ENCODE data around the gene ZNF181.

Gene ZNF181

DNA sequence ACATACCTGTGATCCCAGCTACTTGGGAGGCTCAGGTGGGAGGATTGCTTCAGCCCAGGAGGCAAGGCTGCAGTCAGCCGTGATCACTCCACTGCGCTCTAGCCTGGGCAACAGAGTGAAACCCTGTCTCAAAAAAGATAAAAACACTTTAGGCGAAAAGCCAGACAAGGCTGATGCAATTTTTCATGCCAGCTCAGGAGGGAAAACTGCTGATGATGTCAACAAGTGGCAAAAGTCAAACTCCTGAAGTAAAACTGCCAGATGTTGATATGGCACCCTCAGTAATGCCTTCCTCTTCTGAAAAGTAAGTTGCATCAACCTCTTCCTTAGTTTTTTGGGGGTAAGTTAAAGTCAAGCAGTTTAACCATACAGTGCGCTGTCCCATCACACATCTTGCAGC is 23.4 kb downstream of the ZNF181 start:
- in situ Hi-C loops (cut with MboI; ENCODE audit: low sequenced_read_pairs): no loop called here

DNA sequence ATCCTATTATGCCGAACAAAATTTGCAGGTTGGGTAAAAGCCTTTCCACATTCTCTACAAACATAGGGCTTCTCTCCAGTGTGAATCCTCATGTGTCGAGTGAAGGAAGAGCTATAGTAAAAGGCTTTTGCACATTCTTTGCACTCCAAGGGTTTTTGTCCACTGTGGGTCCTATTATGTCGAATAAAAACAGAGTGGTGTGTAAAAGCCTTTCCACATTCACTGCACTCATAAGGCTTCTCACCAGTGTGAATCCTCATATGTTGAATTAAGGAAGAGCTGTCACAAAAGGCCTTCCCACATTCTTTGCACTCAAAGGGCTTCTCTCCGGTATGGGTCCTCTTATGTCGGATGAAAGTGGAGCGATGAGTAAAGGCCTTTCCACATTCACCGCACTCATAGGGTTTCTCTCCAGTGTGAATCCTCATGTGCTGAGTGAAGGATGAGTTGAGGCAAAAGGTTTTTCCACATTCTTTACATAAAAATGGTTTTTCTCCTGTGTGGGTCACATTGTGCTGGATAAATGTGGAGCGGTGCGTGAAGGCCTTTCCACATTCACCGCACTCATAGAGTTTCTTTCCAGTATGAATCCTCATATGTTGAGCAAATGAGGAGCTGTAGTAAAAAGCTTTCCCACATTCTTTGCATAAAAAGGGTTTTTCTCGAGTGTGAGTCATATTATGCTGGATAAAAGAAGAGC is 25.3 kb downstream of the ZNF181 start:
- in situ Hi-C loops (cut with MboI; ENCODE audit: low sequenced_read_pairs): no loop called here

DNA sequence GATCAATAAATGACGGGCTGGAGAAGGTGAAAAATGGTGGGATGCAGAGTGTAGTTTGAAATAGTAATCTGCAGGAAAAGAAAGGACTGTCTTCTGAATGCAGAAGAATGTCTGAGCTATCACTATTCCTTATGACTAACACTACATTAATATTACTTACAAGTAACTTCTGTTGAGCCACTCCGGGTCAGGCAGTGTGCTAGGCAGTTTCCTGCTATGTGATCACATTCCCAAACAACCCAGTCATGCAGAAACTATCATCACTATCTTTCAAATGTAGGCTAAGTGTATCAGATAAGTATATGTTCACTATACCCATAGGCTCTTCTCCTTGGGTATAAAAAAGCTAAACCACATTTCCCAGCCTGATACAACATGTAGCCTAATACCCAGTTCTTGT is 32.3 kb downstream of the ZNF181 start:
- in situ Hi-C loops (cut with MboI; ENCODE audit: low sequenced_read_pairs): no loop called here

DNA sequence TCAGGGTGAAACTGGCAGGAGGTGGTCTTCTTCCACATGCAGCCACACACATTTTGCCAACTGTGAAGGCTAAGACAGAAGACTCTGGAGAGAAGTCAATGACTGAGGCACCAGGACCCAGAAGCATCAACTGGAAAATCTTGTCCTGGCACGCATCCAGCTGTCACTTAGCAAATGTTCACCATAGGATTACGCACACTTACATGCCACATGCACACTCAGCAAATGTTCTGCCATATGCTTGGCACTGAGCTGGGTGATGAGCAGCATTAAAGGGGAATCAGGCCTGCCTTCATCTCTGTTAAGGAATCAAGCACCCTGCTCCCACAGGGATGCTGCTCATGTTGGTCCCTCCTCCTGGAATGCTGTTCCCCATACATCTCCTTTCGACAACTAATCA is 33.9 kb downstream of the ZNF181 start:
- in situ Hi-C loops (cut with MboI; ENCODE audit: low sequenced_read_pairs): no loop called here

GRCh38 chr19:34772697-34773554 is 38.9 kb downstream of the ZNF181 start, which contains the start of gene ZNF599:
TSS of gene ZNF599 (minus strand) at chr19:34773215. CDS start at chr19:34772841, 374 bp downstream.
- in situ Hi-C loops (cut with MboI; ENCODE audit: low sequenced_read_pairs): no loop called here

- in situ Hi-C loops (cut with MboI; ENCODE audit: low sequenced_read_pairs): no loop called here
Observed at GRCh38 chr19:34773555-34773864, 39.5 kb downstream of the ZNF181 start.

DNA sequence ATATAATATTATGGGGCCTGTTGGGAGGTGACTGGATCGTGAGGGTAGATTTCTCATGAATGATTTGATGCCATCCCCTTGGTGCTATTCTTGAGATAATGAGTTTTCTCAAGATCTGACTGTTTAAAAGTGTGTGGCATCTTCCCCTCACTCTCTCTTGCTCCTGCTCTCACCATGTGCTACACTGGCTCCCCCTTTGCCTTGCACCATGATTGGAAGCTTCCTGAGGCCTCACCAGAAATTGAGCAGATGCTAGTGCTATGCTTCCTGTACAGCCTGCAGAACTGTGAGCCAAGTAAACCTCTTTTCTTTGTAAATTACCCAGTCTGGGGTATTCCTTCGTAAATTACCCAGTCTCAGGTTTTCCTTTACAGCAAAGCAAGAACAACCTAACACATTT is 40.8 kb downstream of the ZNF181 start:
- in situ Hi-C loops (cut with MboI; ENCODE audit: low sequenced_read_pairs): no loop called here

DNA sequence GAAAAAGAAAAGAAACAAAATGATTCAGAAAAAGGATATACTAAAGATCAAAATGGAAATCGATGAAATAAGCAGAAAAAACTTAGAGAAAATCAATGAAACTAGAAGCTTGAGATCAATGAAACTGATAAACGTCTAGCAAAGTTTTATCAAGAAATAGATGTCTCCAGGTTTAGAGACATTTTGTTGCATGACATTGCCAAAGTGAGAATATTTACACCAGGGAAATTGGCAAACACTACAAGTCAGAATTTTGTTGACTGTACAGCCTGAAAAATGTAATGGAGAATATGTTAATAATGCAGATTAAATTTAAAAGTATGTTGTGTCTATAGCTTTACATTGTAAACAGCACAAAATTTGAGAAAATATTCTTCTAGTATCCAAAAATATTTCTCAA is 44.3 kb downstream of the ZNF181 start:
- in situ Hi-C loops (cut with MboI; ENCODE audit: low sequenced_read_pairs): no loop called here

DNA sequence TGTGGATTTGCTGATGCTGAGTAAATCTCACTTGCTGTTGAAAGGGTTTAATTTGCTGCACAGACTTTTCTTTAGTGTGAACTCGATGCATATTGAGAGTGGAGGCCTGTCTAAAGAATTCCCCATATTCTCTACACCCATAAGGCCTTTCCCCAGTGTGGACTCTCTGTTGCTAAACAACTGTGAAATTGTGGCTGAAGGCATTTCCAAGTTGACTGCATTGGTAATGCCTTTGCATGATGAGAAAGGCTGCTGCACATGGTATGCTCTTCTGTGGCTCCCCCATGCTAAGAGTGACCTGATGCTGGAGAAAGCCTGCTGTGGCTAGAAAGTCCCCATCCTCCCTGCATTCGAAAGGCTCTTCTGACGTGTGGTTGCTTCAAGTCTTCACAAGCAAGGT is 45.6 kb downstream of the ZNF181 start:
- in situ Hi-C loops (cut with MboI; ENCODE audit: low sequenced_read_pairs): no loop called here

GRCh38 chr19:34786236-34786635 is 52.2 kb downstream of the ZNF181 start:
- in situ Hi-C loops (cut with MboI; ENCODE audit: low sequenced_read_pairs): no loop called here

DNA sequence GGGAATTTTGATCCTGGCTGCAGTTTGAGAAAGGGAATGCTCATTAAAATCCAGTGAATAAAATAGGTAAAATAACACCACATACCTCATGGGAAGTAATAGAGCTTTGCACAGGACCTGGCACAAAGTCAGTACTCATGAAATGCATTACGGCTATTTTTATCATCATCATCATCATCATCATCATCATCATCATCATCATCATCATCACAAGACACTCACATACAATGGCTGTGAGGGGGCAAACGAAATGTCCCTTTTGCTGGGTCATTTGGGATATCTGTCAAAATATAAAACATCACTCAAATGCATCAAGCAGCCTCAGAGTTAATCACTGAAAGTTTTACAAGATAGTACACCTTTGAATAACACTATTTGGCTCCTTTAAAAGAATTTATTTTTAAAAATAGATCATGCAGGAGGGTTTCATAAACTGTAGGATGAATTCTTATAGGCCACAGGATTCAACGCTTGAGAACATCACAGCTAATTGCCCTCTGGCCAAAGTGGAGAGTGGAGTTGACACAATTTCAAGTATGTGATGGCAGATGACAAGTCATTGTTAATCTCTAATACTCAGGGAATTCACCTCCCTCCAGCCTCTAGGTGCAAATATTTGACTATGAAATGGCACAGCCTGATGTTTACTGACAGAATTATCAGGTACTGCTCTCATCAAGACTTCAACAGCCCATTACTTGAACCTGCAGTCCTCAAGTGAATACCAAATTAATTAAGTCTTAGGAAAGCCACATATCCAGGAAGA is 53.2 kb downstream of the ZNF181 start:
- in situ Hi-C loops (cut with MboI; ENCODE audit: low sequenced_read_pairs): no loop called here

DNA sequence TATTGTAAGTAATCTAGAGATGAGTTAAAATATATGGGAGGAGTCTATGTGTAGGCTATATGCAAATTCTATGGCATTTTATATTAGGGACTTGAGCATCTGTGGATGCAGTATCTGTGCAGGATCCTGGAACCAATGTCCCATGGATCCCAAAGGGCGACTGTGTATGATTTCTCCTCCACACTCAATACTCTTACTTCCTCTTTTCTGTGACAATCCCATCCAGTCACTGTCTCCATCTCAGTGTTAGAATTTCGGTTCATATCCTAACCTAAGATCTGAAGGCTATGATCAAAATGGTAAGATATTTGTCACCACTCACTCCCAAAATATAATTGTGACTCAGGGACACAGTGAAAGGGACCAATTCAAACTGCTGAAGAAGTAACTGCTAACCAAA is 54.0 kb downstream of the ZNF181 start:
- in situ Hi-C loops (cut with MboI; ENCODE audit: low sequenced_read_pairs): no loop called here

- in situ Hi-C loops (cut with MboI; ENCODE audit: low sequenced_read_pairs): no loop called here
Observed at GRCh38 chr19:34793565-34793964, 59.5 kb downstream of the ZNF181 start.

DNA sequence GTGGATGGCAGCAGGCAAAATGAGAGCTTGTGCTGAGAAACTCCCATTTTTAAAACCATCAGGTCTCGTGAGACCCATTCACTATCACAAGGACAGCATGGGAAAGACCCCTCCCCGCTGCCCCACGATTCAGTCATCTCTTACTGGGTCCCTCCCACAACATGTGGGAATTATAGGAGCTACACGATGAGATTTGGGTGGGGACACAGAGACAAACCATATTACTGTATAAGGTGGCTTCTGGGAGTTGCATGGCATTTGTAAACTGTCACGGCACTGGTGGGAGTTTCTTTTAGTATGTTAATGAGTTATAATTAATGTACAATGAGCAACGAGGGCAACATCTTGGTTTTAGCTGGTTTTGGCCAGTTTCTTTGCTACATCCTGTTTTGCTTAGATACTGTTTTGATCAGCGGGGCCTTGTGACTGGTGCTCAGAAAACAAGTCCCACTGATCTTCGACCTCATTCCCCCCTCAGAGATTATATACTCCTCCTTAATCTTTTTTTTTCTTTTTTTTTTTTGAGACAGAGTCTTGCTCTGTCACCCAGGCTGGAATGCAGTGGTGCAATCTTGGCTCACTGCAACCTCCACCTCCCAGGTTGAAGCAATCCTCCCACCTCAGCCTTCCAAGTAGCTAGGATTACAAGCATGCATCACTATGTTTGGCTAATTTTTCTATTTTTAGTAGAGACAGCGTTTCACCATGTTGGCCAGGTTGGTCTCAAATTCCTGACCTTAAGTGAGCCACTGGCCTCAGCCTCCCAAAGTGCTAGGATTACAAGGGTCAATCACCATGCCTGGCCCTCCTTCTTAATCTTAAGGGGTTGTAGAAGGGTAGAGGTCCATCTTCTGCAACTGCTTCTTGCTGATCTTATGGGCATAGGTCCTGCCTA is 60.3 kb downstream of the ZNF181 start:
- in situ Hi-C loops (cut with MboI; ENCODE audit: low sequenced_read_pairs): no loop called here

All from HL-60/S4 treated with retinoic acid at 250 ng/mL for 4 days and 3 days (cell line).